A204.1 (cell line): Measurements from ENCODE around the gene BABAM2.
"Not testable (repeated sequence)": the region's sequence is repeated elsewhere in the genome, so short reads cannot be mapped to it uniquely, and the experiment has no call there.

ENCODE experiments used
- FAIRE-seq: peaks from 2 replicates; lab custom pipeline; 2012; peaks lifted over from hg19 to GRCh38; lab: Jason Lieb, UNC

BABAM2 gene

GRCh38 chr2:28364610-28365009 lies 474.1 kb downstream of the BABAM2 start:
- FAIRE-seq: no peak

GRCh38 chr2:28365158-28365557 lies 474.6 kb downstream of the BABAM2 start:
- no peak for FAIRE-seq

GRCh38 chr2:28366149-28366495 lies 475.6 kb downstream of the BABAM2 start:
- FAIRE-seq: no peak

GRCh38 chr2:28366496-28367282 lies 476.2 kb downstream of the BABAM2 start:
- FAIRE-seq: no peak

- FAIRE-seq: no peak
These were observed 477.3 kb downstream of the BABAM2 start for GRCh38 chr2:28367667-28368356.

GRCh38 chr2:28368357-28368798 lies 477.8 kb downstream of the BABAM2 start:
- FAIRE-seq: no peak

GRCh38 chr2:28369358-28369757 lies 478.8 kb downstream of the BABAM2 start:
- FAIRE-seq: no peak

- FAIRE-seq: no peak
These were observed 479.8 kb downstream of the BABAM2 start for GRCh38 chr2:28370354-28370753.

- not testable (repeated sequence) for FAIRE-seq
These were observed 481.2 kb downstream of the BABAM2 start for GRCh38 chr2:28371728-28372127.

GRCh38 chr2:28373854-28374253 lies 483.3 kb downstream of the BABAM2 start:
- FAIRE-seq: no peak

GRCh38 chr2:28374331-28374730 lies 483.8 kb downstream of the BABAM2 start:
- FAIRE-seq: no peak

- no peak for FAIRE-seq
These were observed 484.7 kb downstream of the BABAM2 start for GRCh38 chr2:28375236-28375635.

GRCh38 chr2:28375742-28376631 lies 485.5 kb downstream of the BABAM2 start:
- FAIRE-seq: no peak

GRCh38 chr2:28377195-28377816 lies 486.8 kb downstream of the BABAM2 start:
- no peak for FAIRE-seq

- no peak for FAIRE-seq
These were observed 487.6 kb downstream of the BABAM2 start for GRCh38 chr2:28377984-28378678.

GRCh38 chr2:28378679-28379584 lies 488.4 kb downstream of the BABAM2 start:
- no peak for FAIRE-seq

- FAIRE-seq: no peak
These were observed 489.7 kb downstream of the BABAM2 start for GRCh38 chr2:28380219-28380618.

- no peak for FAIRE-seq
These were observed 491.0 kb downstream of the BABAM2 start for GRCh38 chr2:28381225-28382180.

- FAIRE-seq: no peak
These were observed 492.2 kb downstream of the BABAM2 start for GRCh38 chr2:28382755-28383154.
